NCI-H82 (cell line): ENCODE results near the gene NUTF2.
"Not testable (repeated sequence)": the region's sequence is repeated elsewhere in the genome, so short reads cannot be mapped to it uniquely, and the experiment has no call there.

ENCODE experiments used
- DNase-seq: peaks from one replicate; lab custom pipeline; 2025; lab: John Stamatoyannopoulos, UW

NUTF2 gene

GRCh38 chr16:67846320-67847063, at the start of gene NUTF2:
NUTF2 (plus strand) TSS chr16:67846933; CDS start chr16:67865131, 18,198 bp downstream.
- peak; percentile 99 for DNase-seq

DNA sequence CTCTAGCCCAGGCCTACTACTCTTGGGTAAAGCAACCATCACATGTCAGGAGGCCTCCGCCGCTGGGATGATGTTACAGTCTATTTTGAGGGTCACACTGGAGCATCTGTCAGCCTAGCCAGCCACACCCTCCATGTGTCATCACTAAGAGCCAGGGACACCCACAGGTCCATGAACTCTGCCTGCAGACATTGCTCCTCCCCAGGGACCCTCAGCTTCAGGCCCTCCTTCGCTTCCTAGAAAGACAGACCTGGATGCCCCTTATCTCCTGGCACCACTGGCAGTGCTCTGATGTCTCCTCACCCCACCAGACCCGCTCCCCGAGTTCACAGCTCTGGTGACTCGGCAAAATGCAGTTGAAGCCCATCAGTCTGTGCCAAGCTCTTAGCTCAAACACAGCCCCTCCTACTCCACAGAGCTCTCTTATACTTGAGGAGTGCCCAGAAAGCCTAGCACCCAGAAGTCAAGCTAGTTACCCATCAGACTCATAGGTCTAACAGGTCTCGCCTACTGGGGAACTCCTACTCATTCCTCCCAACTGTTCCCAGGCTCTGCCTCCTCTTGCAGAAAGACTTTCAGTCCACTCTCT, 46.3 kb upstream of the NUTF2 start:
- no peak for DNase-seq

- DNase-seq, result no peak
These were observed 45.5 kb upstream of the NUTF2 start for GRCh38 chr16:67801241-67801640.

GRCh38 chr16:67801883-67802282, 44.9 kb upstream of the NUTF2 start:
- DNase-seq, result no peak

DNA sequence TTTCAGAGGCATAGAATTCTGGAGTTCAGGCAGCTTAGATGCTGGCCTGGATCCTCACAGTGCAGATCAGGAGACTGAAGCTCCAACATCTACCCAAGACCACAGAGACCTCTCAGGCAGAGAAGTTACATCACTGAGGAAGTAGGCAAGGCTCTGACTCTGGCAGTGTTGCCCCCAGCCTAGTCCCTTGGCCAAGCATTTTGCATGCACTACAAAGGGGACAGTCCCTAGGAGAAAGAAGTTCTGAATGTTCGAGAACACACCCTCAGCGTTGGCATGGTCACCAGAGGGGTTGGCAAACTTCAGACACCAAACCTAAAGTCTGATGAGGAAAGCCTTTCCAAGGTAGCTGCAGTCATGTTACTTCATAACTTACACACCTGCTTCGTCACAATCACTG, 42.8 kb upstream of the NUTF2 start:
- DNase-seq, result no peak

- no peak for DNase-seq
These were observed 41.7 kb upstream of the NUTF2 start for GRCh38 chr16:67804853-67805542.

GRCh38 chr16:67805718-67806427, 40.9 kb upstream of the NUTF2 start:
- DNase-seq, result peak; percentile 45

- peak; percentile 99 for DNase-seq
These were observed 40.1 kb upstream of the NUTF2 start, which contains the start of the genes RANBP10 and TSNAXIP1 for GRCh38 chr16:67806428-67807147. RANBP10 (minus strand) TSS chr16:67806560; CDS start chr16:67806536, 24 bp downstream. TSNAXIP1 (plus strand) TSS chr16:67806889; CDS start chr16:67807150, 261 bp downstream.

DNA sequence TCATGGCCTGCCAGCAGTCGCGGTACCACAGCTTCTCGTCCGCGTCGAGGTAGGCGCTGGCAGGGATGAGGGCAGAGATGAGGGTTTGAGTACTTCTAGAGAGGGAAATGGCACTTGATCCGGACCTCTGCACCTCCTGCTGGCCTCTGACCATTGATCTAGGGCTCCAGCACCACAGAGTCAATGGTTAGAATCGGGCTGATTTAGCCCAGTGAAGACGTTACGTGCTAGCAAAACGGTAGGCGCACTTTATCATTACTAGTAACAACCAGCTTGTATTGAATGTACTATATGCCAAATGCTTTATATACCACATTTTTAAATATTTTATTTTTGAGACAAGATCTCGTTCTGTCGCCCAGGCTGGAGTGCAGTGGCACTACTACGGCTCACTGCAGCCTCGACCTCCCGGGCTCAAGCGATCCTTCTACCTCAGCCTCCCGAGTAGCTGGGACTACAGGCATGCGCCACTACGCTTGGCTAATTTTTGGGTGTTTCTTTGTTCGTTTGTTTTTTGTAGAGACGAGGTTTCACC, 39.5 kb upstream of the NUTF2 start:
- no peak for DNase-seq

DNA sequence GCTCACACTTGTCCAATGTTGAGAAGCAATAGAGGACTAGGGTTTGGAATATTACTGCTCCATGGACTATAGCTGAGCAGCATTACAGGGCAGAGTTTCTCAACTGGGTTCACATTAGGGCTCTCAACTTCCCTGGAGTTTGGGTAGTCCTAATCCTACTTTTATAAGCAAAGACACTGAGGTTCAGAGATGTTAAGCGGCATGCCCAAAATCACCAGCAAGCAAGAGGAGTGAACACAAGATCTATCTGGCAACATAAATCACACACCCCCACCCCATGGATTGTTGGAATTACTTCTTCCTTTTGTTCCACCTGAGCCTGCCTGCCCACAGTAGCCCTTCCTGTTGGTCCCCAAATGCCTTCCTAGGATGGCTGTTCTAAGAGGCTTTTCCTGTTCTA, 34.8 kb upstream of the NUTF2 start:
- DNase-seq, result no peak

GRCh38 chr16:67814567-67814966, 32.2 kb upstream of the NUTF2 start:
- no peak for DNase-seq

GRCh38 chr16:67820608-67821259, 26.0 kb upstream of the NUTF2 start:
- no peak for DNase-seq

DNA sequence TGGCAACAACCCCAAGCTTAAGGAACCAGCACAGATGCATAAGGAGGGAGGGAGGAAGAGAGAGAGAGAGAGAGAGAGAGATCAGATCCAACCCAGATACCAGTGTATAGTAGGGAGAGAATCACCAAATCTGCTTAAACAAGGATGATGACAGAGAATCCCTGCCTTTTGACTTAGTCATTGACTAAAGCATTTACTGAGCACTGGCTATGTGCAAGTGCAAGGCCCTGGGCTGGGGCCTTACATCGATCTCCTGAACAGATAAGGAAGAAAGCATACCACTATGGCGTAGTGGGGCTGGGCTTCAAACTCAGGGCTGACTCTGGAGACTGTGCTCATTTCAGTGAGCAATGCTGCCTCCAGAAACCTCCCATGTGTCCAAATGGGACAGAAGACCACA, 24.2 kb upstream of the NUTF2 start:
- DNase-seq, result no peak

DNA sequence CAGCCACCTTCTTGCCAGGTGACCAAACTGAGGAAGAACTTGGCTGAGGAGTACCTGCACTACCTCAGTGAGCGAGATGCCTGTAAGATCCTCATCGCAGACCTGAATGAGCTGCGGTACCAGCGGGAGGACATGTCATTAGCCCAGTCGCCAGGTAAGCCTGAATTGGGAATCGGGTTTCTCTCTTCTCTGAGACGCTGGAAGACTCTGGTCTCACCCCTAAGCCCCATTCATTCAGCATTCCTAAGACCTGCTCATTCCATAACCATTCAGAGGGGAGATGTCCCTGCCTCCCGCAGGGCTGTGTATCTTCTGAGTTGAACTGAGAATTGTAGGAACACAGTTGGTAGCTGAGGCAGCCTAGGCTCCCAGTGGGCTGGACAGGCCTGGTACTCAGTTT, 21.6 kb upstream of the NUTF2 start:
- DNase-seq, result no peak

GRCh38 chr16:67825906-67826305, 20.8 kb upstream of the NUTF2 start:
- no peak for DNase-seq

GRCh38 chr16:67828651-67829050, 18.1 kb upstream of the NUTF2 start:
- DNase-seq, result no peak

- DNase-seq, result peak; percentile 36
These were observed 13.7 kb upstream of the NUTF2 start for GRCh38 chr16:67833030-67833414.

- DNase-seq, result peak; percentile 93
These were observed 13.1 kb upstream of the NUTF2 start for GRCh38 chr16:67833415-67834241.

- no peak for DNase-seq
These were observed 12.5 kb upstream of the NUTF2 start for GRCh38 chr16:67834242-67834614.

DNA sequence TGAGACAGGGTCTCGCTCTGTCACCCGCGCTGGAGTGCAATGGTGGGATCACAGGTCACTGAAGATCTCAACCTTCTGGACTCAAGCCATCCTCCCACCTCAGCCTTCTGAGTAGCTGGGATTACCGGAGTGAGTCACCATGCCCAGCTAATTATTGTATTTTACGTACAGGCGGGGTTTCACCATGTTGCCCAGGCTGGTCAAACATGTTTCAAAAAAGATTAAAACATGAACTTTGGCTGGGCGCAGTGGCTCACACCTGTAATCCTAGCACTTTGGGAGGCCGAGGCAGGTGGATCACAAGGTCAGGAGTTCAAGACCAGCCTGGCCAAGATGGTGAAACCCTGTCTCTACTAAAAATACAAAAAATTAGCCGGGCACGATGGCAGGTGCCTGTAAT, 9.5 kb upstream of the NUTF2 start:
- DNase-seq, result not testable (repeated sequence)
